Measurements from ENCODE around the gene BRICD5.

BRICD5 gene

GRCh38 chr16:2171601-2172178 lies 39.0 kb downstream of the BRICD5 start:
- H3K4me3 ChIP-seq (ENCODE audit: low read depth, low read length): no peak overlapping the region
- WGBS (ENCODE audit: extremely low coverage, insufficient coverage, insufficient read length): no CpG with 5 or more reads among the region's 28 CpGs
- peaks cover 2% of the 10 kb centered on the region for H3K9me3 ChIP-seq (ENCODE audit: insufficient read depth, low read depth, low read length)
- no peak overlapping the region for H2AK5ac ChIP-seq (ENCODE audit: low read length)
- H3K4ac ChIP-seq (ENCODE audit: low read depth, low read length): no peak overlapping the region
- no peak overlapping the region for H4K91ac ChIP-seq (ENCODE audit: low read depth, low read length)
- no peaks in the 10 kb centered on the region for H3K4me1 ChIP-seq (ENCODE audit: control insufficient read depth in 1 of 2, insufficient read depth in 2 of 2, low read length in 2 of 2)
- no peak overlapping the region for H2AFZ ChIP-seq (ENCODE audit: insufficient read depth, low read length, poor library complexity)
- H3K23ac ChIP-seq (ENCODE audit: low read length): no peak overlapping the region
- no peak overlapping the region for H4K8ac ChIP-seq (ENCODE audit: low read depth, low read length)
- no peak overlapping the region for H4K12ac ChIP-seq (ENCODE audit: low read depth, low read length)
- H2BK120ac ChIP-seq (ENCODE audit: insufficient read depth, low read length, poor library complexity): no peak overlapping the region
- no peaks in the 10 kb centered on the region for H3K79me1 ChIP-seq (ENCODE audit: low read length)
- no peak overlapping the region for H3K14ac ChIP-seq (ENCODE audit: low read length)
- H3K27me3 ChIP-seq (ENCODE audit: insufficient read depth, low read length): no peaks in the 10 kb centered on the region
- no peak overlapping the region for H3K18ac ChIP-seq (ENCODE audit: low read length)
- H3K27ac ChIP-seq (ENCODE audit: low read depth, low read length): no peak overlapping the region
- H2BK12ac ChIP-seq (ENCODE audit: low read length): no peak overlapping the region
- H3K9ac ChIP-seq (ENCODE audit: low read length): no peak overlapping the region
- H2BK5ac ChIP-seq (ENCODE audit: low read depth, low read length, poor library complexity): no peak overlapping the region
- H3K79me2 ChIP-seq (ENCODE audit: control insufficient read depth, insufficient read depth, low read length, poor library complexity): no peaks in the 10 kb centered on the region
- H3K4me2 ChIP-seq (ENCODE audit: low read length): no peak overlapping the region
- DNase-seq: no peak
- H3K36me3 ChIP-seq (ENCODE audit: control insufficient read depth in 1 of 2, insufficient read depth in 2 of 2, low read length in 2 of 2): peaks cover 90% of the 10 kb centered on the region in 2 experiments

GRCh38 chr16:2170587-2171435 lies 39.9 kb downstream of the BRICD5 start:
- Histone ChIP-seq H3K27ac (ENCODE audit: low read depth, low read length) (no peak overlapping the region), H3K18ac (ENCODE audit: low read length) (no peak overlapping the region), H3K4me1 (ENCODE audit: control insufficient read depth in 1 of 2, insufficient read depth in 2 of 2, low read length in 2 of 2) (no peaks in the 10 kb centered on the region), H3K36me3 (ENCODE audit: control insufficient read depth in 1 of 2, insufficient read depth in 2 of 2, low read length in 2 of 2) (peaks cover 91% of the 10 kb centered on the region in 2 experiments), H3K23ac (ENCODE audit: low read length) (no peak overlapping the region), H3K9me3 (ENCODE audit: insufficient read depth, low read depth, low read length) (peaks cover 2% of the 10 kb centered on the region), H4K91ac (ENCODE audit: low read depth, low read length) (no peak overlapping the region), H3K4me3 (ENCODE audit: low read depth, low read length) (no peak overlapping the region), H2AK5ac (ENCODE audit: low read length) (no peak overlapping the region), H3K4me2 (ENCODE audit: low read length) (no peak overlapping the region), H3K27me3 (ENCODE audit: insufficient read depth, low read length) (no peaks in the 10 kb centered on the region), H3K14ac (ENCODE audit: low read length) (no peak overlapping the region), H3K79me1 (ENCODE audit: low read length) (no peaks in the 10 kb centered on the region), H2AFZ (ENCODE audit: insufficient read depth, low read length, poor library complexity) (no peak overlapping the region), H3K9ac (ENCODE audit: low read length) (no peak overlapping the region), H3K79me2 (ENCODE audit: control insufficient read depth, insufficient read depth, low read length, poor library complexity) (no peaks in the 10 kb centered on the region), H2BK12ac (ENCODE audit: low read length) (no peak overlapping the region), H2BK5ac (ENCODE audit: low read depth, low read length, poor library complexity) (no peak overlapping the region), H4K8ac (ENCODE audit: low read depth, low read length) (no peak overlapping the region), H2BK120ac (ENCODE audit: insufficient read depth, low read length, poor library complexity) (no peak overlapping the region), H4K12ac (ENCODE audit: low read depth, low read length) (no peak overlapping the region), H3K4ac (ENCODE audit: low read depth, low read length) (no peak overlapping the region)
- no peak for DNase-seq
- whole genome bisulfite sequencing (ENCODE audit: extremely low coverage, insufficient coverage, insufficient read length): no CpG with 5 or more reads among the region's 47 CpGs

GRCh38 chr16:2170080-2170479 lies 40.6 kb downstream of the BRICD5 start:
- no peak overlapping the region for H2BK5ac ChIP-seq (ENCODE audit: low read depth, low read length, poor library complexity)
- no peak overlapping the region for H2BK12ac ChIP-seq (ENCODE audit: low read length)
- H3K27ac ChIP-seq (ENCODE audit: low read depth, low read length): no peak overlapping the region
- no peak overlapping the region for H2AFZ ChIP-seq (ENCODE audit: insufficient read depth, low read length, poor library complexity)
- no peak overlapping the region for H3K23ac ChIP-seq (ENCODE audit: low read length)
- H3K18ac ChIP-seq (ENCODE audit: low read length): no peak overlapping the region
- H3K79me2 ChIP-seq (ENCODE audit: control insufficient read depth, insufficient read depth, low read length, poor library complexity): no peaks in the 10 kb centered on the region
- H3K36me3 ChIP-seq (ENCODE audit: control insufficient read depth in 1 of 2, insufficient read depth in 2 of 2, low read length in 2 of 2): peaks cover 86 to 89% of the 10 kb centered on the region in 2 experiments
- H3K4ac ChIP-seq (ENCODE audit: low read depth, low read length): no peak overlapping the region
- DNase-seq: no peak
- H4K91ac ChIP-seq (ENCODE audit: low read depth, low read length): no peak overlapping the region
- H4K12ac ChIP-seq (ENCODE audit: low read depth, low read length): no peak overlapping the region
- peaks cover 5% of the 10 kb centered on the region for H3K9me3 ChIP-seq (ENCODE audit: insufficient read depth, low read depth, low read length)
- no CpG with 5 or more reads among the region's 18 CpGs for WGBS (ENCODE audit: extremely low coverage, insufficient coverage, insufficient read length)
- H3K27me3 ChIP-seq (ENCODE audit: insufficient read depth, low read length): no peaks in the 10 kb centered on the region
- H3K9ac ChIP-seq (ENCODE audit: low read length): no peak overlapping the region
- no peak overlapping the region for H2BK120ac ChIP-seq (ENCODE audit: insufficient read depth, low read length, poor library complexity)
- no peak overlapping the region for H4K8ac ChIP-seq (ENCODE audit: low read depth, low read length)
- H3K4me2 ChIP-seq (ENCODE audit: low read length): no peak overlapping the region
- H3K14ac ChIP-seq (ENCODE audit: low read length): no peak overlapping the region
- no peaks in the 10 kb centered on the region for H3K4me1 ChIP-seq (ENCODE audit: control insufficient read depth in 1 of 2, insufficient read depth in 2 of 2, low read length in 2 of 2)
- H3K4me3 ChIP-seq (ENCODE audit: low read depth, low read length): no peak overlapping the region
- no peak overlapping the region for H2AK5ac ChIP-seq (ENCODE audit: low read length)
- no peaks in the 10 kb centered on the region for H3K79me1 ChIP-seq (ENCODE audit: low read length)

DNA sequence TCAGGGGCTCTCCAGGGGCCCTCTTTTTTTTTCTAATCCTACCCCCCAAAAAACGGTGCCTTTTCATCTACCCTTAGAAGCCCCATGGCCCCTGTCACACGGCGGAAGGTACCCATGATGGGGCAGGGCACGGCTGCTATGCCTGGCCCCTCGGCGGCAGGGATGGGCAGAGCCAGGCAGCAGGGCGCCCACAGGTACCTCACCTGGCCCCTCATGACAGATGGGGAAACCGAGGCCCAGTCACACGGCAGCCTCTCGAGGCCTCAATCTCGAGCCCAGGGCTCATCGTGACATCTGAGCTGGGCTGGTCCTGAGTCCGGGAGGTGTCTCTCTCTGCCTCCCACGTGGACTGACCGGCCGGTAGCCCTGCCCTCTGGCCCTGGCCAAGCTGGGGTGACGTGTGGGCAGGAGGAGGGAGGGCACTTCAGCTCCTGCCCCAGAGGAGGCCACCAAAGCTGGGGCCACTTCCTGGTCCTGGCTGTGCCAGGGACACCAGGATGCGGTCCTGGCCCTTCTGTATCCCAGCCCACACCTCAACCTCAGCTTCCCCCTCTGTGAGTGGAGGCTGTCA lies 43.5 kb downstream of the BRICD5 start:
- no peak overlapping the region for H3K4me3 ChIP-seq (ENCODE audit: low read depth, low read length)
- no peak overlapping the region for H3K4me2 ChIP-seq (ENCODE audit: low read length)
- H4K12ac ChIP-seq (ENCODE audit: low read depth, low read length): no peak overlapping the region
- H3K9me3 ChIP-seq (ENCODE audit: insufficient read depth, low read depth, low read length): peaks cover 7% of the 10 kb centered on the region
- H3K27ac ChIP-seq (ENCODE audit: low read depth, low read length): no peak overlapping the region
- H4K91ac ChIP-seq (ENCODE audit: low read depth, low read length): no peak overlapping the region
- peaks cover 2% of the 10 kb centered on the region for H3K79me2 ChIP-seq (ENCODE audit: control insufficient read depth, insufficient read depth, low read length, poor library complexity)
- no peak overlapping the region for H3K4ac ChIP-seq (ENCODE audit: low read depth, low read length)
- no peak for DNase-seq
- H3K27me3 ChIP-seq (ENCODE audit: insufficient read depth, low read length): no peaks in the 10 kb centered on the region
- H3K9ac ChIP-seq (ENCODE audit: low read length): no peak overlapping the region
- no peak overlapping the region for H4K8ac ChIP-seq (ENCODE audit: low read depth, low read length)
- H3K14ac ChIP-seq (ENCODE audit: low read length): no peak overlapping the region
- H2BK120ac ChIP-seq (ENCODE audit: insufficient read depth, low read length, poor library complexity): no peak overlapping the region
- H2BK5ac ChIP-seq (ENCODE audit: low read depth, low read length, poor library complexity): no peak overlapping the region
- H2AK5ac ChIP-seq (ENCODE audit: low read length): no peak overlapping the region
- WGBS (ENCODE audit: extremely low coverage, insufficient coverage, insufficient read length): no CpG with 5 or more reads among the region's 18 CpGs
- no peak overlapping the region for H3K23ac ChIP-seq (ENCODE audit: low read length)
- H2BK12ac ChIP-seq (ENCODE audit: low read length): no peak overlapping the region
- peaks cover 2 to 4% of the 10 kb centered on the region in 2 experiments for H3K4me1 ChIP-seq (ENCODE audit: control insufficient read depth in 1 of 2, insufficient read depth in 2 of 2, low read length in 2 of 2)
- no peaks in the 10 kb centered on the region for H3K79me1 ChIP-seq (ENCODE audit: low read length)
- no peak overlapping the region for H3K18ac ChIP-seq (ENCODE audit: low read length)
- peaks cover 64 to 72% of the 10 kb centered on the region in 2 experiments for H3K36me3 ChIP-seq (ENCODE audit: control insufficient read depth in 1 of 2, insufficient read depth in 2 of 2, low read length in 2 of 2)
- H2AFZ ChIP-seq (ENCODE audit: insufficient read depth, low read length, poor library complexity): no peak overlapping the region
